Daoy (cell line): ENCODE measurements around the gene ESYT2. TPM values are rescaled to one million over a fixed set of nuclear protein-coding genes. Genes with fewer than 3 reads are reported as not detected.
"Not testable (repeated sequence)": the region's sequence is repeated elsewhere in the genome, so short reads cannot be mapped to it uniquely, and the experiment has no call there.

Experiments
- DNase-seq: peaks from one replicate; pipeline ENCODE4 v3.0.0-alpha.2; 2015; ENCODE audit warnings: low read depth
- total RNA-seq: library from RNA; depleted of rRNA; stranded (reverse); fragments of >200 nt; shearing (Covaris generic); gene quantifications from 2 replicates; pipeline ENCODE4 v1.2.3, GENCODE V29; 2014; rRNA removed

ESYT2 gene
- total RNA-seq = 60.4 and 66.3 TPM in 2 replicates

DNA sequence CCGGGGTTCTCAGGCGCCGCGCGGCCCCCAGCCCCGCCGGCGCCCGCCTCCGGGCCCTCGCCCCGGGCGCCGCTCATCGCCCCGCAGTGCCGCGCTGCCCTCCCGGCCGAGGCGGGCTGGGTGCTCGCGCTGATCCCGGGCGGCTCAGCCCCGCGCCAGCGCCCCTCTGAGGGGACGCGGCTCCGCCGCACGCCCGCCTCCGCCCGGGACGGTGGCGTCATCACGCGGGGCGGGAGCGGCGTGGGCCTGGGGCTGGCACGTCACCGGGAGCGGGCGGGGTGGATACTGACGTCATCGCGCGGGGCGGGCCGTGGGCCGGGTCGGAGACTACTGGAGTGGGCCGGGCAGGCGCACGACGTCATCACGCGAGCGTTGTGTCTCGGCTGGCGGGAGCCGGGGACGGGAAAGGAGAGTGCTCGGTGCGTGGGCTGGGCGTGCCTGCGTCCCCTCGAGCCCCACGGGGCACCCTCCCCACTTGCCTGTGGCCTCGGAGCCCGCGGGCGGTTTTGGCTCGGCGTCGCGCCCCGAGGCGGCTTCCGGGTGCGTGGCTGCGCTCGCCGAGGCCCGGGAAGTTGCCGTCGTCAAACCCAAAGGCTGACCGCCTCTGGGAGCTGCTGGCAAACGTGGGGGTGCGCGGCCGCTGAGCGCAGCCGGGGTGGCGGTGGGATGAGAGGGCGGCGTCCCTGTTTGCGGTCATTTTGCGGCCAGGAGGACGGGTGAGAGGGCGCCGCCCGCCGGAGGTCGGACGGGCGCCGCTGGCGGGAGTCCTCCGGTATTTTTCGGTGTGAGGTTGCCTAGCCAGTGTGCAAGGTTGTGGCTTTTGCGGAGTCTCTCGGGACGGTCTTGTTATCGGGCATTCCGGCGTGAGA, at the start of gene ESYT2:
ESYT2 (minus strand) TSS at position 168 of the 869 bp plus-strand sequence; CDS start at position 77, 91 bp downstream.
- peak; percentile 99 for DNase-seq

DNA sequence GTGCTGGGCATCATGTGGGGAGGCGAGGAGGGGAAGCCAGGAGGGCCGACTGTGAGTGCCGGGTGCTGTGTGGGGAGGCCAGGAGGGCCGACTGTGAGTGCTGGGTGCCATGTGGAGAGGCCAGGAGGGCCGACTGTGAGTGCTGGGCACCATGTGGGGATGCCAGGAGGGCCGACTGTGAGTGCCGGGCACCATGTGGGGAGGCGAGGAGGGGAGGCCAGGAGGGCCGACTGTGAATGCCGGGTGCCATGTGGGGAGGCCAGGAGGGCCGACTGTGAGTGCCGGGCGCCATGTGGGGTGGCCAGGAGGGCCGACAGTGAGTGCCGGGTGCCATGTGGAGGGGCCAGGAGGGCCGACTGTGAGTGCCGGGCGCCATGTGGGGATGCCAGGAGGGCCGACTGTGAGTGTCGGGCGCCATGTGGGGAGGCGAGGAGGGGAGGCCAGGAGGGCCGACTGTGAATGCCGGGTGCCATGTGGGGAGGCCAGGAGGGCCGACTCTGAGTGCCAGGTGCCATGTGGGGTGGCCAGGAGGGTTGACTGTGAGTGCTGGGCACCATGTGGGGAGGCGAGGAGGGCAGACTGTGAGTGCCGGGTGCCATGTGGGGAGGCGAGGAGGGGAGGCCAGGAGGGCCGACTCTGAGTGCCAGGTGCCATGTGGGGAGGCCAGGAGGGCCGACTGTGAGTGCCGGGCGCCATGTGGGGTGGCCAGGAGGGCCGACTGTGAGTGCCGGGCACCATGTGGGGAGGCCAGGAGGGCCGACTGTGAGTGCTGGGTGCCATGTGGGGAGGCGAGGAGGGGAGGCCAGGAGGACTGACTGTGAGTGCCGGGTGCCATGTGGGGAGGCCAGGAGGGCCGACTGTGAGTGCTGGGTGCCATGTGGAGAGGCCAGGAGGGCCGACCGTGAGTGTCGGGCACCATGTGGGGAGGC, 49.1 kb upstream of the ESYT2 start:
- DNase-seq = not testable (repeated sequence)

DNA sequence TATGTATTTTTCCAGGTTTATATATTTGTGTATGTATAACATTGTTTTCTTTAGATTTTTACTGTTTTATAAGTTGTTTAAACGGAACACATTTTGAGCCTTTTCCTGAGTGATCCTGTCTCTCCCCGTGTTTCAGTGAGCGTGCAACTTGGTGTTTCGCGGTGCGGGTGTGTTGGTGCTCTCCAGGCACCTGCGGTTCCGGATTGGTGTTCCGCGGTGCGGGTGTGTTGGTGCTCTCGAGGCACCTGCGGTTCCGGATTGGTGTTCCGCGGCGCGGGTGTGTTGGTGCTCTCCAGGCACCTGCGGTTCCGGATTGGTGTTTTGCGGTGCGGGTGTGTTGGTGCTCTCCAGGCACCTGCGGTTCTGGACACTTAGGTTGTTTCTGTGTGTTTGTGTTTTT, 47.7 kb upstream of the ESYT2 start:
- DNase-seq = no peak

- DNase-seq = no peak
Observed at GRCh38 chr7:158869876-158870275, 40.6 kb upstream of the ESYT2 start.

- DNase-seq = no peak
Observed at GRCh38 chr7:158868764-158869410, 39.6 kb upstream of the ESYT2 start.

DNA sequence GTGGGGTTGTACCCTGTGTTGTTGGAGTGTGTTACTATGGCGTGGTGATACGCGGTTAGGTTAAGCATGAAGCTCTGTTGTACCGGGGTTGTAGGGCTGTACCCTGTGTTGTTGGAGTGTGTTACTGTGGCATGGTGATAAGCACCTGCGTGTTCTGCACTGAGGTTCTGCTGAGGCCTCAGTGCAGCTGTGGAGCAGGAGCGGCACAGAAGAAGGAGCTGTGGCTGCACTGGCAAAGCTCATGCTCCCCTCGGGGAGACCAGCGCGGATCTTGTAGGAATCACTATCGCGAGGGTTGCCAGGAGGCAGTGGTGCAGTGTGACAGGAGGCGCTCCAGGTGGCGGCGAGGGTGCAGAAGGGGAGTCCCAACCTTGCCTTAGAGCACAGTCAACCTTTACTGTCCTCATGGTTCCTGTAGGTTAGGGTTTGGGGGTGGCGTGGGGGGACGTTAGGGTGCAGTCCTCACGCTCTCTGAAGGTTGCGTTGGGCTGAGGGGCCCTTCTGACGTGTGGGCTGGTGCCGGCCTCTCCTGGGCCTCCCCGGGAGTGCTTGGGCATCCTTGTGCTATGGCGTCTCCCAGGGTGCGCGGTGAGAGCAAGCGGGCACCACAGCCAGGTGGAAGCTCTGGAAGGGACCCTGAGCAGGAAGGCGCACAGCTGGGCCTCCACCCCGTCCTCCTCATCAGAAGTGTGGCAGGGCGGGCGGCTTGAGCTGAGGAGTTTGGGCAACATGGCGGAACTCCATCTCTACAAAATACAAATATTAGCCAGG, 38.1 kb upstream of the ESYT2 start:
- DNase-seq = no peak

DNA sequence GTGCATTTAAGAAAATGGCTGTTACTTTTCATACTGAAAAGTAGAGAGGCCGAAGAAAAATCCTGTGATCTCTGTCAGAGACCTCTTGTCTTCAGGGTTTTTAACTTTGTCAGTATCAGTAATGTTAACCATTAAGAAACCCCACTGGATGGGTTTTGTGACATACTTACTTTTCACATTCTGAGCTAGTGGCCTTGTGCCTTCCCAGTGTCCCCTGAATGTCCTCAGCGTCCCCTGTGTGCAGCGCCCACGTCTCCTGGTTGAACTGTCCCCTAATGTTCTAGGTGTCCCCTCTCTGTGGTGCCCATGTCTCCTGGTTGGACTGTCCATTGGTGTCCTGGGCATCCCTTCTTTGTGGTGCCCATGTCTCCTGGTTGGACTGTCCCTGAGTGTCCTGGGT, 36.7 kb upstream of the ESYT2 start:
- no peak for DNase-seq

DNA sequence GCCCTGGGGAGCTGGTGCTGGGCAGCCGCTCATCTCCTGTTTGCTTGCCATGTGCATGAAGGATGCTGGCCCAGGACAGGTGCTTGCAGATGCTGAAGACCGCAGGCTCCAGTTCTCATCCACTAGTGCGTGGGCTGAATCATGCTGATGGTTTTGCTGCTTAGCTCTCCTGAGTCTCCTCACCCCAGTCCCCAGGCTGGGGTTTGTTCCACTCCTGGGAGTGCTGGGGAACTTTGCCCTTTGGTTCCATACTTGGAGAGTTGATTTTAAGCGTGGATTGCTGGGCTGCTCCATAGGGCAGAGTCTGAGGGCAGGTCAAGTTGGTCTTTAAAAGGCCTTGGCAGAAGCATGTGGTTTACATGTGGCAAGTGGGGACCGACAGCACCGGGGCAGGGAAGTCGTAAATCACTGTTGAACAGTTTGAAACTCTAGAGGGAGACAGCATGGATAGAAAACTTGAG, 36.2 kb upstream of the ESYT2 start:
- DNase-seq = no peak

DNA sequence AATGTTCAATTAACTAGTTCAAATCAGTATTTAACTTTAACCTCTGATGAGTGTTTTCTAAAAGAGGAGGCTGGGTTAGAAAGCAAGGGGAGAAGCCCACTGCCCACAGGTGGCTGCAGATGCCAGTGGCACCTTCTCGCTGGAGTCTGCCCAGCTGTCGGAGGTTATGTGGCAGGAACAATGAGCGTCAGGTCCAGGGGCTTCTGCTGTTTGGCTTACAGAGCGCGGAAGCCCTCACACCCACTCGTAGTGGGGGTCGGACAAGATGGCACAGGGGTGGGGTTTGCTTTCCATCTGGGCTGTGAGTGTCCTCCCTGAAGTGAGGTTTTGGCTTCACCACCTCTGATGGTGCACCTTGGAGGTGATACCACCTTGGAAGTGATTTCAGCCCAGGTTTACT, 35.5 kb upstream of the ESYT2 start:
- no peak for DNase-seq

DNA sequence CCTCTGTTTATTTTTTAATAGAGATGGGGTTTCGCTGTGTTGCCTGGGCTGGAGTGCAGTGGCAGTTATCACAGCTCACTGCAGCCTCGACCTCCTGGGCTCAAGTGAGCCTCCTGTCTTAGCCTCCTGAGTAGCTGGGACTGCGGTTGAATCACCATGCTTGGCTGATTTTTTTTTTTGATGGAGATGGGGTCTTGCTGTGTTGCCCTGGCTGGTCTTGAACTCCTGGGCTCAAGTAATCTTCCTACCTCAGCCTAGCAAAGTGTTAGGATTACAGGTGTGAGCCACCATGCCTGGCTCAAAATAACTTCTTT, 35.2 kb upstream of the ESYT2 start:
- no peak for DNase-seq

GRCh38 chr7:158863611-158864506, 34.5 kb upstream of the ESYT2 start:
- peak; percentile 62 for DNase-seq

DNA sequence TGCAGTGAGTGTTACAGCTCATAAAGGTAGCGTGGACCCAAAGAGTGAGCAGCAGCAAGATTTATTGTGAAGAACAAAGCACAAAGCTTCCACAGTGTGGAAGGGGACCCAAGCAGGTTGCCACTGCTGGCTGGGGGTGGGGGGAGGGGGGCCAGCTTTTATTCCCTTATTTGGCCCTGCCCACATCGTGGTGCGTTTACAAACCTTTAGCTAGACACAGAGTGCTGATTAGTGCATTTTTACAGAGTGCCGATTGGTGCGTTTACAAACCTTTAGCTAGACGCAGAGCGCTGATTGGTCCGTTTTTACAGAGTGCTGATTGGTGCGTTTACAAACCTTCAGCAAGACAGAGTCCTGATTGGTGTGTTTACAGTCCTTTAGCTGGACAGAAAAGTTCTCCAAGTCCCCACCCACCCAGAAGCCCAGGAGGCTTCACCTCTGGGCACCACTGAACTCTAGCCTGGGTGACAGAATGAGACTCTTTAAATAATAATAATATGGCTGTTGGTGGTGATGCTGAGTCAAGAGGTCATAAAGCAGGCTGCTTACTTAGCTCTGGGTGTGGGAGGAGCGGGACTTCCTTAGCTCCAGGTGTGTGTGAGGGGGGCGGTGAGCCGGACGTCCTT, 33.8 kb upstream of the ESYT2 start:
- DNase-seq = peak; percentile 17

- no peak for DNase-seq
Observed at GRCh38 chr7:158861936-158862704, 32.8 kb upstream of the ESYT2 start.

DNA sequence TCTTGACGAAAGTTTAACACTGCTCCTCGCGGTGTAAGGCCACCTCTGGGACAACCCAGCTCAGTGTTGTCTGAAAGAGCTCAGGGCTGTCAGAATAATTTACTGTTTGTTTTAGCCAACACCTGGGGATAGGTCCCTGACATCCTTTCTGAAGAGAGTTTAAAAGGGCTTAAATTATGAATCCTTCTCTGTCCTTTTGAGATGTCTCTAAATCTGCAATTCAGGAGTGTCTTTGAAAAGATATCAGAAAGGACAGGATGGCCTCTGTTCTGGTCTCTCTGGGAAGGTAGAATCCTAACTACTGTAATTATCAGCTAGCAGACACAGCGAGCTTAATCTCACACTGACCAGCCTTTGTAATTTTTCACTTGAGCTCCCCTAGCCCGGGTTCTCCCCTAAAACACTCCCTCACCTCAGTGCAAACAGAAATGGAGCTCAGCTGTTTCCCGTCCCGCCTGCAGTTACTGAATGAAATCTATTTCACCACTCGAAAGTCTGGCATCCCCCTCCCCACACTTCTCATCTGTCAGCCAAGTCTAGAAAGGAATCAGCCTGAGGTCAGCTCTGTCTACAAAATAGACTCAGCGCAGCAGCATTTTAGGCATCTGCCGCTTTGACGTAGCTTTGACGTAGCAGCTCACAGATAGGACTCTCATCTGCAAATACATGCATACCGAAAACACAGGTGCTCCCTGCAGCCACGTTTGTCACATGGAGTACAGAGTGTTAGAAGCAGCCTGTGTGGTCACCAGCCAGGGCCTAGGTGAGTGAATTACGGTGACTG, 31.9 kb upstream of the ESYT2 start:
- no peak for DNase-seq

DNA sequence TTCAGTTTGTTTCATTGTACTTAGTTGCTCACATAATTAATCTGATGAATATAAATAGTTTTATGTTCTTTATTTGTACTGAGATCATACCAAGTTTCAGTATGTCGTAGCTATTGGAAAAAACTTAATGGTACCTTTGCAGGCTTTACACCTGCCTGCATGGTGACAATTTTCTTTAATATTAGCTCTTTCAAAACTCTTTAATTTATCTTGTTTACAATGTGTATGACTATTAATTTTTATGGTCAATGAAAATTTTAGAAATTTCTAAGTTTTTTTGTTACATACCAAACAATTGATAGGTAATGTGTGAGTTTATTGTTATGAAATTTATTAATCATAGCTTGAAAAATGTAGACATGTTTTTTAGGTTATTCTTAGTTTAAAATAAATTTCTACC, 31.1 kb upstream of the ESYT2 start:
- no peak for DNase-seq

GRCh38 chr7:158858592-158859503, 29.5 kb upstream of the ESYT2 start:
- no peak for DNase-seq
